ENCODE results near the gene DYNLT1.

DNA sequence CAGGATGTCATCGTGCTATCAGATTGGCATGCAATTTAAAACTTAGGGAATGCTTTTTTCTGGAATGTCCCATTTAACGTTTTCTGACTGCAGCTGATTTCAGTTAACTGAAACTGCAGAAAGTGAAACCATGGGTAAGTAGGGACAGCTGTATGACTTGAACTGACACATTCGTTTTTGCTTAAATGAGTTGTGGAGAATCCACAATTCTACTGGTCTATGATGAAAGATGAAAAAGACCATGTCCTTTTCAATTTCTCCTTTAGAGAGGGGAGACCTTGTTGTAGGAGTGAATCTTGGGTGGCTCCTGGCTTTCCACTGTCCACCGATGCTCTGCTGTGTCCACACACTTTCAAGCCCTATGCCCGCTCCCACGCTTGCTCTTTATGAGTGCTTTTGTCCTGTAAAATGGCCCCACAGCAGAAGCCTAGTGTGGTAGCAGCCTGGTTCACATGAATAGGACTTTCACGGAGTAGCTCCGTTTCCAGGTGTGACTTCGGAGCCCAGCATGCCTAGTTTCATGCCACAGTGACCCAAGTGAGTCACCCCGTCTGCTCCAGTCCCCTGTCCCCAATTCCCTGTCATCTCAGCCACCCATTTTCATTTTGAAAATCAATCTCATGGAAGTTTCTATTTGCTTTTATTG lies 21.9 kb downstream of the DYNLT1 start:
- TF ChIP-seq GABPB1 (CRISPR knock-in tag; IDR thresholded peaks at IDR 0.05): no peak
- TF ChIP-seq NPAS2 (CRISPR knock-in tag; IDR thresholded peaks at IDR 0.05; ENCODE audit: borderline replicate concordance): no peak
- no peak for TF ChIP-seq RBAK (CRISPR knock-in tag; IDR thresholded peaks at IDR 0.05)
- TF ChIP-seq, protein P1, sequence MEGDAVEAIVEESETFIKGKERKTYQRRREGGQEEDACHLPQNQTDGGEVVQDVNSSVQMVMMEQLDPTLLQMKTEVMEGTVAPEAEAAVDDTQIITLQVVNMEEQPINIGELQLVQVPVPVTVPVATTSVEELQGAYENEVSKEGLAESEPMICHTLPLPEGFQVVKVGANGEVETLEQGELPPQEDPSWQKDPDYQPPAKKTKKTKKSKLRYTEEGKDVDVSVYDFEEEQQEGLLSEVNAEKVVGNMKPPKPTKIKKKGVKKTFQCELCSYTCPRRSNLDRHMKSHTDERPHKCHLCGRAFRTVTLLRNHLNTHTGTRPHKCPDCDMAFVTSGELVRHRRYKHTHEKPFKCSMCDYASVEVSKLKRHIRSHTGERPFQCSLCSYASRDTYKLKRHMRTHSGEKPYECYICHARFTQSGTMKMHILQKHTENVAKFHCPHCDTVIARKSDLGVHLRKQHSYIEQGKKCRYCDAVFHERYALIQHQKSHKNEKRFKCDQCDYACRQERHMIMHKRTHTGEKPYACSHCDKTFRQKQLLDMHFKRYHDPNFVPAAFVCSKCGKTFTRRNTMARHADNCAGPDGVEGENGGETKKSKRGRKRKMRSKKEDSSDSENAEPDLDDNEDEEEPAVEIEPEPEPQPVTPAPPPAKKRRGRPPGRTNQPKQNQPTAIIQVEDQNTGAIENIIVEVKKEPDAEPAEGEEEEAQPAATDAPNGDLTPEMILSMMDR (CRISPR knock-in tag; IDR thresholded peaks at IDR 0.05): no peak
- no peak for TF ChIP-seq SP1 (IDR thresholded peaks at IDR 0.05)
- no peak for TF ChIP-seq SP1 (CRISPR knock-in tag; IDR thresholded peaks at IDR 0.05)
- no peak for TF ChIP-seq HDAC2 (CRISPR knock-in tag; IDR thresholded peaks at IDR 0.05)
- TF ChIP-seq FOXA3 (CRISPR knock-in tag; IDR thresholded peaks at IDR 0.05): no peak
- TF ChIP-seq ZNF724P (CRISPR knock-in tag; IDR thresholded peaks at IDR 0.05; ENCODE audit: borderline replicate concordance): no peak
- TF ChIP-seq, protein P2, sequence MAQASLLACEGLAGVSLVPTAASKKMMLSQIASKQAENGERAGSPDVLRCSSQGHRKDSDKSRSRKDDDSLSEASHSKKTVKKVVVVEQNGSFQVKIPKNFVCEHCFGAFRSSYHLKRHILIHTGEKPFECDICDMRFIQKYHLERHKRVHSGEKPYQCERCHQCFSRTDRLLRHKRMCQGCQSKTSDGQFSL (CRISPR knock-in tag; IDR thresholded peaks at IDR 0.05): no peak
- TF ChIP-seq ZNF773 (CRISPR knock-in tag; IDR thresholded peaks at IDR 0.05; ENCODE audit: borderline replicate concordance): no peak
- TF ChIP-seq NFIC (IDR thresholded peaks at IDR 0.05; ENCODE audit: low read length): no peak
- TF ChIP-seq FOXK1 (CRISPR knock-in tag; IDR thresholded peaks at IDR 0.05; ENCODE audit: borderline replicate concordance, low read depth): no peak
